T47D (cell line): ENCODE data around the gene KHSRP.
"Not testable (repeated sequence)": the region's sequence is repeated elsewhere in the genome, so short reads cannot be mapped to it uniquely, and the experiment has no call there.

Source experiments
- DNase-seq, 2 experiments: peaks; one replicate each; pipeline versions ENCODE4 v3.0.0 to v3.0.0-alpha.2; 2011 to 2012; ENCODE audit warnings: low read depth in 1 of 2, low spot score in 1 of 2
- JUND ChIP-seq: IDR thresholded peaks from 2 replicates; pipeline ENCODE4 v1.6.1; 2012; ENCODE audit warnings: low read depth
- in situ Hi-C: cut with HindIII; loops from 2 replicates; pipeline ENCODE4 v1.10.0; 2016; ENCODE audit warnings: low sequenced_read_pairs, low pct_unique_long_range_greater_than_20kb

KHSRP gene

DNA sequence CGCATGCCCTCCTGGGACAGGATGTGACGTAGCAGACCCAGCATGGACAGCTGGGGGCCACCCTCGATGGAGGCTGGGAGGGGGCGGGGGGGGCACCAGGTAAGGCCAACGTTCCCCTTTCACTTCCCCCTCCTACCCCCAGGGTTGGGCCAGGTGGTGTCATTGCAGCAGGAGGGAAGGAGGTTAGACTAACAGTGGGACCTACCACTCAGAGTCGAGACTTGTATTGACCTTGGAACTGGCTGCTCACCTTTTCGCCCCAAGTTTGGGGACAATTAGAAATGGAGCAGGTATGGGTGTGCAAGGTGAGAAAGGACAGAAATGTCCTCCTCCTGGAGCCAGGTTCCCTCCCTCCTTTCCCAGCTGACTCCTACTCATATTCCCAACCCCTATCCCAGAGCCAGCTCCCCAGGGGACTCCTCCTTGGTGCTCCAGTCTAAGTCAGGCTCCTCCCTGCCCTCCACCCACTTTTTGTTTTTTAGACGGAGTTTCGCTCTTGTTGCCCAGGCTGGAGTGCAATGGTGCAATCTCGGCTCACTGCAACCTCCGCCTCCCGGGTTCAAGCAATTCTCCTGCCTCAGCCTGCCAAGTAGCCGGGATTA, 17.6 kb upstream of the KHSRP start:
- DNase-seq: no peak
- TF ChIP-seq JUND: no peak
- in situ Hi-C loops: no loop called here

DNA sequence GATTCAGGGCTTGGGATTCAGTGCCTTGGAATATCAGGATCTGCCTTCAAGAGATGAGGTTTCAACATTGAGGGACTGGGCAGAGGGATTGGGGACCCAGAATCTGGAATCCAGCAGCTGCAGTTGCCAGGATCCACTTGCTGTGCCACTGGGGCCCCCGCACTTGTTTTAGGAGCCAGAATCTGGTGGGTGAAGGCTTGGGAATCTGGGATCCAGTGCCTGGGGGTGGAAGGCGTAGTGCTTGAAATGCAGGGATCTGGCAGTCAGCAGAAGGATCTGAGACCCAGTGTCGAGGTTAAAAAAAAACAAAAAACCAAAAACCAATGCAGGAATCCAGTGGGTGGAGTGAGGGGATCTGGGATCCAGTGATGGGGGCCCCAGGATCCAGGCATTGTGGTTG, 16.3 kb upstream of the KHSRP start:
- no peak for TF ChIP-seq JUND
- in situ Hi-C loops: no loop called here
- no peak for DNase-seq

DNA sequence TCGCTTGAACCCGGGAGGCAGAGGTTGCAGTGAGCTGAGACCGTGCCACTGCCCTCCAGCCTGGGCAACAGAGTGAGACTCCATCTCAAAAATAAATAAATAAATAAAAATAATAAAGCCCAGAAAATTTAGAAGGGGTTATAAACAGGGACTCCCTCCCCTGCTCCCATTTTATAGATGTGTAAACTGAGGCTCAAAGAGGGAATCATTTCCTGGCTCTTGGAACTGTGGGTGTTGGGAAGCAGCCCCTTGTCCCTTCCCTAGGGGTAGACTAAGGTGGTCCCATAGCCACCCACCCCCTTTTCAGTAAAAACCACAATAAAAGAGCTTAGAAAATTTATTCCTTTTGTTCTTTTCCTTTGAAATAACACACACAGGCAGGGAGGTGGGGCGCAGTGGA, 15.1 kb upstream of the KHSRP start:
- DNase-seq: no peak

DNA sequence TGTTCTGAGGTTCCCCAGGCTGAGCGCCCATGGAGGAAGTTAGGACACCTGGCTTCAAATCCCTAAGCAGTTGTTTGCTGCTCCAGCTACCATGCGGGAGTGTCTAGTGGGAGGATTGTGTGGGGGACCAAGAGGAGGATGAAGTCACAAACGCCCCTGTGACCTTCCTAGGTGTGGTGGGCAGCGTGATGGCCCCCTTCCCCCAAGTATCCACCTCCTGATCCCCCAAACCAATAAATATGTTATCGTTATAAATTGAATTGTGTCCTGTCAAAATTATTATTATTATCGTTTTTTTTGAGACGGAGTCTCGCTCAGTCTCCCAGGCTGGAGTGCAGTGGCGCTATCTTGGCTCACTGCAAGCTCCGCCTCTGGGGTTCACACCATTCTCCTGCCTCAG, 9.1 kb upstream of the KHSRP start, which contains the start of gene SLC25A41:
SLC25A41 (minus strand) TSS at position 101 of the 400 bp plus-strand sequence; CDS start at position 31, 70 bp downstream.
- no peak for TF ChIP-seq JUND
- DNase-seq: no peak
- in situ Hi-C loops: no loop called here

More for the DNA sequence above, 15.1 kb upstream of the KHSRP start:
- in situ Hi-C loops: no loop called here
- no peak for TF ChIP-seq JUND

DNA sequence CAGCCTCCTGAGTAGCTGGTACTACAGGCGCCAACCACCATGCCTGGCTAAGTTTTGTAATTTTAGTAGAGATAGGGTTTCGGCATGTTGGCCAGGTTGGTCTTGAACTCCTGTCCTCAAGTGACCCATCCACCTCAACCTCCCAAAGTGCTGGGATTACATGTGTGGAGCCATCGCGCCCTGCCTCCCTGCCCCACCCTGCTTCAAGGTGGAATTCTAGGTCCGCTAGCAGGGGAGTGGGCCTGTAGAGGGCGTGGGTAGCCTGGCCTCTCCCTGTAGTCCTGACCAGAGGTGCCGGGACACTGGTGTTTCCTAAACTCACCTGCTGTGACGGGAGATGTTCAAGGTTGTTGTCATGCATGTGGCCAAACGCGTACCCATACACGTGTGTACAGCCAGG, 8.6 kb upstream of the KHSRP start:
- in situ Hi-C loops: no loop called here
- no peak for TF ChIP-seq JUND
- DNase-seq: no peak

DNA sequence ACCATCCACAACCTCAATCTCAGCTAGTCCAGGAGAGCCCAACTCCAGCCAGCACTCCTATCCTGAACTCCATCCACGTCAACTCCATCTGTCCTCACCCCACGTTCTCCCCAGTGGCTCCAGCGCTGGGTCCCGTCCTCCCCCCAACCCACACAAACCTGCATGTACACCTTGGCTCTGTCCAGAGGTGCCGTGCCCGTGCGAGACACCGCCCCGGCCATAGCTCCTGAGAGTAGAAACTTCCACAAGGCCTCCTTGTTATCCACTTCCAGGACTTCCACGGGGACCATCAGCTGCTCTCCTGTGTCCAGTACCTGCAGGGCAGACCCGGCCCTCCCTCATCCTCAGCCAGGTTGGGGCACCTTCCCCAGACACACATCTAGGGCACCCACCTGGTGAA, 7.3 kb upstream of the KHSRP start:
- DNase-seq: no peak
- in situ Hi-C loops: no loop called here

DNA sequence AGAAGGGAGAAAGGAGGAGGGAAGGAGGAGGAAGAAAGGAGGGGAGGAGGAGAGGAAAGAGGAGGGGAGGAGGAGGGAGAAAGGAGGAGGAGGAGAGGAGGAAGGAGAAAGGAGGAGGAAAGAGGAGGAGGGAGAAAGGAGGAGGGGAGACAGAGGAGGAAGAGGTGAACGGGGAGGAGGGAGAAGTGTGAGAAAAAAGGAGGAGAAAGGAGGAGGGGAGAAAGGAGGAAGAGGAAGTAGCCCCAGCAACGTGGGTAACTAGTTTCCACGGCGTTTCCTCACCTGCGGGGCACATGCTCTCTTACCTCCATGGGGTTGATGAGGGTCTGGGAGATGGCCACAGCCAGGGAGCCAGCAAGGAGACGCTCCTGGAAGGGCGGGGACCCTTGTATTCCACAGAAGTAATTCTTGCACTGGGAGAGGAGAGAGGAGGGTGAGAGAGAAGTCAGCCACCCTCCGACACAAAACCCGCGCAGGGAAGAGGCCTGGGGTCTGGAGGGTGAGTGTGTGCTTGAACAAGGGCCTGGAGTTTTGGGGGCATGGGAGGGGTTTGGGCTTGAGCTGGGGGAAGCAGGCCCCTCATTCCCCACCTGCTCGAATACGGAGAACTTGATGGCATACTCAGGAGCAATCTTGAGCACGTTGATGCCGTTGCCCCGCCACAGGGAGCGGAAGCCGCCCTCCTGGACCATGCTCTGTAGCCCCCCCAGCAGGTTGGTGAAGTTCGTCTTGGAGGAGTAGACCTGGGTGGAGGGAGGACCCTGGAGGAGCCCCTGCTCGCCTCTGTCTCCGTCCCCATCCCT, 5.0 kb upstream of the KHSRP start:
- in situ Hi-C loops: no loop called here
- DNase-seq: peak in 1 of 2 experiments; percentile 69
- TF ChIP-seq JUND: no peak

More for the DNA sequence above, 7.3 kb upstream of the KHSRP start:
- TF ChIP-seq JUND: no peak

DNA sequence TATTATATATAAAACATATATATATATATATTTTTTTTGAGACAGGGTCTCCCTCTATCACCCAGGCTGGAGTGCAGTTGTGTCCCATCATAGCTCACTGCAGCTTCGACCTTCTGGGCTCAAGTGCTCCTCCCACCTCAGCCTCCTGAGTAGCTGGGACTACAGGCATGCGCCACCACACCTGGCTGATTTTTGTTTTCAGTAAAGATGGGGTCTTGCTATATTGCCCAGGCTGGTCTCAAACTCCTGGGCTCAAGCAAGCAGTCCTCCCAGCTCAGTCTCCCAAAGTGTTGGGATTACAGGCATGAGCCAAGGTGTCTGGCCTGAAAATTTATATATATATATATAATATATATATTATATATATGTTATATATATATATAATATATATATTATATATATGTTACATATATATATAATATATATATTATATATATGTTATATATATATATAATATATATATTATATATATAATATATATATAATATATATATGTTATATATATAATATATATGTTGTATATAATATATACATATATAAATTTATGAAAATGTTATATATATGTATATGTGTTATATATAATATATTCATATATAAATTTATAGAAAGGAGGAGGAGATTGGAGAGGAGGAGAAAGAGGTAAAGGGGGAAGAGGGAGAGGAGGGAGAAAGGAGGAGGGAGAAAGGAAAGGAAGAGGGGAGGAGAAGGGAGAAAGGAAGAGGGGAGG, 4.2 kb upstream of the KHSRP start:
- in situ Hi-C loops, DNase-seq: not testable (repeated sequence)

DNA sequence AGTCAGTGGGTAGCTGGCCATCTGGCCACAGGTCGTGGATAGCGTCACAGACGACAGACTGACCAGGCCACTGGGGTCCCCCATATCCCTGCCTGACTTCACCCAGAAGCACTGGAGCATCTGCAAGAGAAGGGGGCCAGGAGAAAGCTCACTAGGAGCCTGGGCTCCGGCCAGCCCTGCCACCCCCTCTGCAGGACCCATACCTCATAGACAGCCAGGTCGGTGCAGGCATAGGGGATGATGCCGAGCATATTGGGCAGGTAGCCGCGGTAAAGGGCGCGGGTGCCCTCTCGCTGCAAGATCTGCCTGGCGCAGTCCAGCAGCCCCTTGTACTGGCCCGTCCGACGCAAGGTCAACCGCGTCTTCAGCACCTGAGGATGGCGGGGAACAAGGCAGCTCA, 2.5 kb upstream of the KHSRP start:
- no peak for DNase-seq
- TF ChIP-seq JUND: no peak
- in situ Hi-C loops: no loop called here

DNA sequence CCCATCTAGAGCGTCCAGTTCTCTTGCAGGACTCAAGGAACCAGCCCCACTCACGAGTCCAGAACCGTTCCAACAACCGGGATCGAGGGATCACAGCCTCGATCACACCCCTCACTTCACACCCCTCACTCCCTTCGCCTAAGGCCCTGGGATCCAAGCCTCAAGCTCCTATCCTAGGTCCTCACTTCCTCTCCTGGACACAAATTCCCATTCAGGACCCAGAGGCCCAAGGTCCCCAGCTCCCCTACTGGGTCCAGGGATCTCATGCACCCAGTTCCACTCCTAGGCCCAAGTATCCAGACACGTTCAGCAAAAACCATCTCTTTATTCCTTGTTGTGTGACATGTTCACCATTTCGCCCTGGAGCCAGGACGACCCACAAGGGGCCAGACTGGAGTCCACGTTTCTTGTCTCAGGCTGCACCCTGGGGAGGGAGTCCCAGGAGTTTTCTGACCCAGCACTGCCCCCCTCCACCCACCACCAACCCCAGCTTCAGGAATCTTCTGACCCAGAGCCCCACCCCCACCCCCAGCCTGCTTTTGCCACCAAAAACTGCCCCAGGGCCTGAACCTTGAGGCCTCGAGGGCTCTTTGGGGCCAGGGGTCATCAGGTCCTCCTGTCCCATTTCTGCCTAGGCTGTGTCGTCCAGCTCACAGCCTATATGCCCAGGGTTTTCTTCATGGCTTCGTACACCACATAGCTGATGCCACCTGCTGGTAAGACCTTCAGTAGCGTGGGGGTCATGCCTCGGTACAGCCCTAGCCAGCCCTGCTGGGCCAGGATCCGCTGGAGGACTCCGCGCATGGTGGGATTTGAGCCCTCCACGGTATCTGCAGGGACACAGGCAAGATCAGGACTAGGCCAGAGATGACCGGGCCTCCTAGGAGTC, 1.4 kb upstream of the KHSRP start:
- peak in 1 of 2 experiments; percentile 49 for DNase-seq
- in situ Hi-C loops: no loop called here
- no peak for TF ChIP-seq JUND

DNA sequence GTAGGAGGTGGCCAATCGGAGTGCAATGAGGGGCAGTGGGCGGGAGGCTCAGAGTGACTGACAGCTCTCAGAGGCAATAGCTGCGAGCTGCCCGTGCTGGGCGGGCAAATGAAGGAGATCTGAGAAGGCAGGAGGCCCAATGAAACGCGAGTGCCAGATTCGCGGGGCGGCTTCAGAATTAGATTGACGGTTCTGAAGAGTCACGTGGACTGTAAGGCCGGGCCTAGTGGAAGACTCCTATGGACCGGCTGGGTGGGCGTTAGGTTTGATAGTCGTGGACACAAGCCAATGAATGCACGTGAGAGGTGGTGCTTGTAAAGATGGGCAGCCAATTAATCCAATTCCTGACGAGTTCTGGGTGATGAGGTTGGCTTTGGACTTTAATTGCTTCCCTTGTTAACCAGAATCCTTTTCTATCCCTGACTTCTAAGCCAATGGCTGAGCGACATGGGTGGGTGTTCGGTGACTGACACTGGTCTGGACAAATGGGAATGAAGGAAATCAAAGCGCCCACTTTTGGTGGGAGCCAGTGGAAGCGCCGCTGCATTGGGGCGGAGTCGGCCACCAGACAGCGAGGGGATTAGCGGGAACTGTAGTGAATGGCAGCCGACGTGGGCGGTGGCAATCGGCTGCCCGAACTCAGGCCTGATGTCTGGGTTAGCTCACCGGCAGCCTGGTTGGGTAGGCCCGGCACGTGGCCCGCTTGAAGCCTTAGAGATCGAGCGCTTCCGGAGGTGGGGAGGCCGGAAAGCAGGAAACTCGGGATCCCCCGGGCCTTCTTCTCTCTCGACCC, 524 bp upstream of the KHSRP start:
- no peak for TF ChIP-seq JUND
- in situ Hi-C loops: no loop called here
- DNase-seq: peak; percentile 96 to 100
